K562 (cell line): ENCODE results near the gene CEND1. TPM values are rescaled to one million over a fixed set of nuclear protein-coding genes. Genes with fewer than 3 reads are reported as not detected.

Experiments used
- ATAC-seq: fragments of 200-7000 bp; cut with Tn5 transposase; 3 replicates; pipeline ENCODE4 v1.9.1; 2020; ENCODE audit warnings: moderate library complexity
- BruUV-seq: library from RNA; stranded (reverse); fragments of 400-500 nt; replicated peaks from 2 replicates; lab custom pipeline; 2021; lab: Mats Ljungman, UMichigan
- CTCF ChIA-PET: fragments of 300-600 bp; formaldehyde crosslinking; extraction: SDS; loops from one replicate; lab custom pipeline; 2021; ENCODE audit warnings: low intra/inter-chr PET ratio; lab: Yijun Ruan, JAX
- POLR2A ChIA-PET: fragments of 300-600, 350-650 bp; sonication (Branson Sonifier 250); formaldehyde crosslinking; extraction: SDS; loops from one replicate; lab custom pipeline; 2021; ENCODE audit warnings: antibody characterized with exemption, inconsistent platforms; lab: Yijun Ruan, JAX
- DNase-seq, 4 experiments: peaks; one replicate each; pipeline versions ENCODE4 v3.0.0 to v3.0.0-alpha.2; 2011 to 2018; ENCODE audit warnings: low spot score in 3 of 4, mixed read lengths in 3 of 4; ENCODE audit errors: extremely low read depth in 1 of 4
- FAIRE-seq: peaks from 2 replicates; lab custom pipeline; 2011; peaks lifted over from hg19 to GRCh38; lab: Jason Lieb, UNC
- H2AFZ ChIP-seq: 2 replicates; pipeline ENCODE4 v1.6.0; 2011; ENCODE audit warnings: low read depth, low read length, control low read depth, inconsistent platforms
- H3K27ac ChIP-seq: fragments of 200-600 bp; 3 replicates; pipeline ENCODE4 v1.8.0; 2011; ENCODE audit warnings: low read depth, mild to moderate bottlenecking, control low read depth, inconsistent platforms, low read length, moderate library complexity, mixed read lengths; ENCODE audit errors: extremely low read depth
- H3K27me3 ChIP-seq, 2 experiments: fragments of 300-600 bp in 1 of 2; 2 replicates in 1 of 2; 3 replicates in 1 of 2; pipeline versions ENCODE4 v1.6.0 to v1.8.0; 2011; ENCODE audit warnings: inconsistent platforms in 2 of 2, low read length in 2 of 2, mild to moderate bottlenecking in 1 of 2, mixed read lengths in 1 of 2, moderate library complexity in 1 of 2; ENCODE audit not compliant: control insufficient read depth in 2 of 2, insufficient read depth in 2 of 2
- H3K36me3 ChIP-seq: fragments of 300-600 bp; 3 replicates; pipeline ENCODE4 v1.8.0; 2011; ENCODE audit warnings: mild to moderate bottlenecking, low read length, inconsistent platforms; ENCODE audit not compliant: control insufficient read depth, insufficient read depth
- H3K4me1 ChIP-seq, 2 experiments: fragments of 200-600 bp in 1 of 2; replicated peaks in 1 of 2; 2 replicates in 1 of 2; 3 replicates in 1 of 2; pipeline versions ENCODE4 v1.5.1 to v1.8.0; 2011; ENCODE audit warnings: inconsistent platforms in 2 of 2, low read length in 2 of 2, mild to moderate bottlenecking in 1 of 2, mixed read lengths in 1 of 2, moderate library complexity in 1 of 2; ENCODE audit not compliant: control insufficient read depth in 2 of 2, insufficient read depth in 2 of 2
- H3K4me2 ChIP-seq: 2 replicates; pipeline ENCODE4 v1.6.1; 2011; ENCODE audit warnings: low read length, control low read depth, inconsistent platforms, mixed read lengths; ENCODE audit not compliant: insufficient read depth
- H3K4me3 ChIP-seq: fragments of 200-600 bp; sonication (generic), shearing (Covaris generic); 2 replicates; pipeline ENCODE4 v1.5.1; 2016; ENCODE audit warnings: control low read depth, inconsistent platforms
- H3K79me2 ChIP-seq: fragments of 200-600 bp; 3 replicates; pipeline ENCODE4 v1.8.0; 2011; ENCODE audit warnings: low read length, inconsistent platforms; ENCODE audit not compliant: control insufficient read depth, insufficient read depth
- H3K9ac ChIP-seq, 2 experiments: 2 replicates each; pipeline versions ENCODE4 v1.6.0 to v1.6.1; 2011; ENCODE audit warnings: low read depth in 2 of 2, low read length in 2 of 2, control low read depth in 1 of 2, inconsistent platforms in 1 of 2, mild to moderate bottlenecking in 1 of 2, mixed read lengths in 1 of 2; ENCODE audit not compliant: insufficient read depth in 1 of 2
- H3K9me1 ChIP-seq: one replicate; pipeline ENCODE4 v1.6.0; 2011; ENCODE audit warnings: inconsistent platforms, mild to moderate bottlenecking, low read length, moderate library complexity; ENCODE audit not compliant: control insufficient read depth, insufficient read depth
- H3K9me3 ChIP-seq: replicated peaks from 2 replicates; pipeline ENCODE4 v1.5.1; 2011; ENCODE audit warnings: low read depth, low read length, inconsistent platforms; ENCODE audit not compliant: control insufficient read depth, insufficient read depth
- H4K20me1 ChIP-seq: replicated peaks from 2 replicates; pipeline ENCODE4 v1.6.1; 2011; ENCODE audit warnings: low read length, inconsistent platforms, mixed read lengths; ENCODE audit not compliant: control insufficient read depth, insufficient read depth
- ATF6 ChIP-seq: sonication (generic); formaldehyde crosslinking; IDR thresholded peaks from 2 replicates; pipeline ENCODE4 v1.4.0; 2020; ENCODE audit warnings: mild to moderate bottlenecking, missing genetic modification reagents
- HIVEP1 ChIP-seq: fragments of 250-450 bp; sonication (Bioruptor Pico); IDR thresholded peaks from 2 replicates; pipeline ENCODE4 v1.4.0; 2020; ENCODE audit warnings: mild to moderate bottlenecking
- RBM17 ChIP-seq: fragments of 200-400 bp; formaldehyde crosslinking; IDR thresholded peaks from 2 replicates; pipeline ENCODE4 v1.6.1; 2017; ENCODE audit warnings: low read depth, mild to moderate bottlenecking, low read length, borderline replicate concordance
- RREB1 ChIP-seq: fragments of 250-450 bp; sonication (Bioruptor Pico); IDR thresholded peaks from 2 replicates; pipeline ENCODE4 v1.4.0; 2020
- SPI1 ChIP-seq: IDR thresholded peaks from 2 replicates; pipeline ENCODE4 v1.6.1; 2011; ENCODE audit warnings: low read depth, low read length, control low read depth, borderline replicate concordance
- U2AF2 ChIP-seq: fragments of 200-400 bp; formaldehyde crosslinking; optimal IDR thresholded peaks from 2 replicates; pipeline ENCODE3; 2017; ENCODE audit warnings: low read depth, mild to moderate bottlenecking, low read length
- ZNF124 ChIP-seq: sonication (generic); formaldehyde crosslinking; IDR thresholded peaks from 2 replicates; pipeline ENCODE4 v1.8.1; 2022; ENCODE audit warnings: missing genetic modification reagents
- ZNF586 ChIP-seq: fragments of 450-650 bp; formaldehyde crosslinking; conservative IDR thresholded peaks from 2 replicates; pipeline ENCODE4 v1.4.0; 2020; ENCODE audit warnings: mild to moderate bottlenecking, moderate library complexity
- ZNF778 ChIP-seq: fragments of 450-650 bp; formaldehyde crosslinking; IDR thresholded peaks from 2 replicates; pipeline ENCODE4 v1.4.0; 2020; ENCODE audit warnings: mild to moderate bottlenecking, moderate library complexity
- WGBS: fragments of 100-300 bp; shearing (Covaris generic); methylation state at CpG from one replicate; pipeline ENCODE4 v1.1.6; 2016; ENCODE audit warnings: low coverage, mixed read lengths; ENCODE audit not compliant: insufficient coverage; ENCODE audit errors: missing lambda C conversion rate; 5-methylcytosine and 5-hydroxymethylcytosine counted together
- in situ Hi-C: fragments of 300-500 bp; cut with MboI; formaldehyde crosslinking; loops from 4 replicates; pipeline ENCODE4 v1.15.0; 2018; ENCODE audit warnings: inconsistent platforms, mixed read lengths
- intact Hi-C: fragments of 100-400 bp; cut with micrococcal nuclease; formaldehyde crosslinking; loops from 2 replicates; pipeline ENCODE4 v1.14.2; 2022
- polyA plus RNA-seq, 8 experiments: library from polyadenylated mRNA; depleted of rRNA in 4 of 8; stranded (reverse) in 5 of 8; unstranded in 3 of 8; fragments of >200 nt; fragmentation: Nextera tagmentation in 2 of 8; fragmentation: Illumina TruSeq in 1 of 8; extraction: Ambion mirVana in 2 of 8; extraction: Trizol in 1 of 8; gene quantifications; 2 replicates each; pipeline versions ENCODE4 v1.2.1 to v1.2.3, GENCODE V29; 2011 to 2014; ENCODE audit warnings: inconsistent platforms in 1 of 8, missing spikeins in 1 of 8
- total RNA-seq, 7 experiments: library from RNA; depleted of rRNA in 6 of 7; stranded (reverse); fragments of >200 nt in 6 of 7; fragmentation: Illumina TruSeq in 2 of 7; extraction: Trizol in 2 of 7; gene quantifications; 2 replicates each; pipeline versions ENCODE4 v1.2.1 to v1.2.3, GENCODE V29; 2011 to 2021; ENCODE audit warnings: low replicate concordance in 1 of 7

The CEND1 gene
- total and polyA plus RNA-seq, 9 of the 15 experiments (the other 6 are each of a cell fraction or from before 2014, with no cell fraction given) = 0.13 to 0.18 (median 0.16) TPM; not detected in 6

- H3K27ac ChIP-seq = peak overlapping the region; percentile 85; the same call in 2 of the 3 replicates
- no peak for DNase-seq
- H3K27me3 ChIP-seq = no peaks in the 10 kb centered on the region
- peaks cover 41% of the 10 kb centered on the region; the same call in 1 of the 3 replicates for H3K36me3 ChIP-seq
- no peak for FAIRE-seq
- peaks cover 4% of the 10 kb centered on the region for H3K9me1 ChIP-seq
- peak overlapping the region; percentile 80; the same call in 1 of the 2 replicates for H3K4me2 ChIP-seq
- peak; percentile 0; the same call in 1 of the 3 replicates for ATAC-seq
- ChIA-PET CTCF (no interaction called here), POLR2A (interaction anchor here (0.6 to 1.9 kb wide), 5 partner anchors 10 to 33 kb away, joined by 3 to 6 read pairs (median 3); no protein-coding TSS in a partner anchor)
- intact Hi-C loops (no loop called here), in situ Hi-C loops (no loop called here)
- peak overlapping the region; percentile 52; the same call in 1 of the 2 replicates for H3K4me3 ChIP-seq
- peak overlapping the region; percentile 75 to 81 for H3K9ac ChIP-seq
- BruUV-seq = TSS peak; percentile 53
- peaks cover 22 to 93% of the 10 kb centered on the region in 2 experiments for H3K4me1 ChIP-seq
- peaks cover 10% of the 10 kb centered on the region; the same call in 2 of the 3 replicates for H3K79me2 ChIP-seq
- WGBS = 62% methylated on average over 7 of the region's 9 CpGs
- no peaks in the 10 kb centered on the region for H3K9me3 ChIP-seq
- TF ChIP-seq RBM17 (no peak), ZNF778 (CRISPR knock-in tag) (no peak), ZNF586 (CRISPR knock-in tag) (no peak), SPI1 (no peak), ZNF124 (CRISPR knock-in tag) (no peak), ATF6 (no peak), HIVEP1 (no peak), RREB1 (CRISPR knock-in tag) (no peak), U2AF2 (no peak)
- H2AFZ ChIP-seq = no peak overlapping the region
- 0 out of 2 replicates have a peak, but pooled peaks cover 2% of the 10 kb centered on the region for H4K20me1 ChIP-seq
Measured at GRCh38 chr11:826227-826621, 36.3 kb upstream of the CEND1 start.
